Adrenal gland (tissue), 12 donors: ENCODE data around the gene CTSW. TPM values are rescaled to one million over a fixed set of nuclear protein-coding genes. Genes with fewer than 3 reads are reported as not detected.
A peak's percentile ranks its signal among the peaks of the same experiment; 100 is the strongest.

Source experiments
- DNase-seq, 7 donors: peaks; one replicate each; pipeline ENCODE4 v3.0.0-alpha.2; 2019 to 2020
- H3K27ac ChIP-seq, 5 donors: fragments of 200-600 bp; sonication (generic) in 4 of 5; 1 replicate in 3 of 5; 2 replicates in 2 of 5; pipeline versions ENCODE4 v1.5.1 to v1.8.0; 2016 to 2020; ENCODE audit warnings: mild to moderate bottlenecking in 1 of 5
- H3K27me3 ChIP-seq: fragments of 200-600 bp; 2 replicates; pipeline ENCODE4 v1.8.0; 2021
- H3K36me3 ChIP-seq, 2 donors: fragments of 200-600 bp; replicated peaks in 1 of 2; 1 replicate in 1 of 2; 2 replicates in 1 of 2; pipeline versions ENCODE4 v1.5.1 to v1.8.0; 2018 to 2022
- H3K4me1 ChIP-seq, 2 donors: fragments of 200-600 bp; replicated peaks in 1 of 2; 1 replicate in 1 of 2; 2 replicates in 1 of 2; pipeline versions ENCODE4 v1.5.1 to v1.8.0; 2018 to 2021
- H3K4me3 ChIP-seq, 4 donors: fragments of 200-600 bp; sonication (generic) in 3 of 4; one replicate each; pipeline ENCODE4 v1.5.1; 2016 to 2018
- H3K9me3 ChIP-seq, 3 donors: fragments of 200-600 bp; sonication (generic) in 1 of 3; replicated peaks in 1 of 3; 1 replicate in 2 of 3; 2 replicates in 1 of 3; pipeline versions ENCODE4 v1.5.1 to v1.8.0; 2016 to 2021
- POLR2A ChIP-seq, 2 donors: fragments of 450-650 bp; IDR thresholded peaks; one replicate each; pipeline ENCODE4 v1.6.1; 2017; ENCODE audit warnings: antibody characterized with exemption in 2 of 2, mild to moderate bottlenecking in 2 of 2, moderate library complexity in 1 of 2
- WGBS, 4 donors: extraction: QIAGEN DNeasy Blood & Tissue Kit in 2 of 4; methylation state at CpG; one replicate each; pipeline versions ENCODE4 v1.1.5 to v1.1.7; 2013 to 2017; 5-methylcytosine and 5-hydroxymethylcytosine counted together
- intact Hi-C, 2 donors: fragments of 100-400 bp; cut with DNase I; formaldehyde crosslinking; loops; one replicate each; pipeline versions ENCODE4 v1.14.1 to v1.15.0; 2022 to 2023
- polyA plus RNA-seq, 3 donors: library from polyadenylated mRNA; stranded (reverse); fragments of 200-250 nt in 2 of 3; fragments of 350-450 nt in 1 of 3; fragmentation: Illumina TruSeq in 1 of 3; extraction: RNeasy Lipid Tissue Mini Kit (QIAGEN cat#74804) in 1 of 3; gene quantifications; one replicate each; pipeline ENCODE4 v1.2.3, GENCODE V29; 2013 to 2014
- total RNA-seq, 9 donors: library from RNA; depleted of rRNA in 4 of 9; stranded (reverse); fragments of >200 nt in 4 of 9; fragments of 120-200 nt in 1 of 9; fragmentation: NEBNext Ultra II Directional in 1 of 9; extraction: Animal tissue kit (Norgen Biotek cat#: 25700) in 1 of 9; gene quantifications; one replicate each; pipeline versions ENCODE4 v1.1.0 to v1.2.4, GENCODE V29; 2013 to 2023
- TF ChIP-seq, protein P1 (sequence below), 6 experiments: fragments of 450-650 bp in 4 of 6; fragments of 200-600 bp in 2 of 6; sonication (generic) in 1 of 6; IDR thresholded peaks; 1 replicate in 5 of 6; 2 replicates in 1 of 6; pipeline versions ENCODE4 v1.5.1 to v1.8.0; 2016 to 2021; ENCODE audit warnings: antibody characterized with exemption in 6 of 6, mild to moderate bottlenecking in 2 of 6, moderate library complexity in 1 of 6
- donor health status: healthy with polysubstance abuse.
- donor health status: Bipolar disorder and iron deficiency.
- donor health status: DM: yes; HTN: yes; CAD: no.
- donor health status: DM: no; HTN: no; CAD: no.
- donor health status: DM: no; HTN: no; CAD: no.
- donor health status: DM: yes; HTN: yes; CAD: no.

Gene CTSW
- total and polyA plus RNA-seq, 12 donors: 0.28 to 4.8 (median 0.96) TPM; not detected in 2

DNA sequence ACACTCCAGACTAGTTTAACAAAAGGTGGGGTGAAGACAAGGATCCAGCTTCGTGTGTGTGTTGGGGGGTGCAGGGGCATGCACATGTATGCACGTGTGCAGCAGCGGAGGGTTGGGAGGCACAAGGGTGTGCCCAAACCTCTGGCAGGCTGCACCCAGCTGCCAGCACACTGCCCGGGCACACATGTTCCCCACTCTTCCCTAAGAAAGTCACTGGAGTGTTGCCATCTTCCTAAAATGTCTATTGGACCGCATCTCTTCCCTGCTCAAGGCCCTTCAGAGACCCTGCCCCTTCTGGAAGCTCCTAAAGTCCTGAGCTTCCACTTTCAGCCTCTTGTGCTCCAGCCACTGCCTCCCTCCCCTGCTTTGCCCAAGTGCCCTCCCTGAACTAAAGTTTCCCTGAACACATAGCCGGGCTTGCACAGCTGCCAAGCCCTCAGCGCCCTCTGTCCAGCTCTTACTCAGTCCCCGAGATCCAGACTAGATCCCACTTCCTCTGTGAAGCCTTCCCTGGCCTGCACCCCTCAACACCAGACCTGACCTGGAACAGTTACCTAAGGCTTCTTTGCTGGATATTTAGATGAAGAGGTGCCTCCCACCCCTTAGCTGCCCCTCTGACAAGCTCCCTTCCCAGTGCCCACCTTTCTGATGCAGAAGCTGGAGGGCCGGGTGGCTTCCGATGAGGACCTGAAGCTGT, 27.7 kb upstream of the CTSW start:
- peaks cover 5 to 13% of the 10 kb centered on the region in 2 donors for H3K4me1 ChIP-seq
- H3K36me3 ChIP-seq: peaks cover 0 to 46% of the 10 kb centered on the region in 2 donors
- H3K27ac ChIP-seq: no peak overlapping the region
- no peak for DNase-seq
- no peaks in the 10 kb centered on the region for H3K27me3 ChIP-seq
- intact Hi-C loops: no loop called here
- WGBS, 4 donors: 86 to 92% (median 89%) methylated on average over 7 to 10 of the region's 10 CpGs
- no peaks in the 10 kb centered on the region for H3K9me3 ChIP-seq
- TF ChIP-seq POLR2A (IDR thresholded peaks at IDR 0.05): no peak
- TF ChIP-seq, protein P1, sequence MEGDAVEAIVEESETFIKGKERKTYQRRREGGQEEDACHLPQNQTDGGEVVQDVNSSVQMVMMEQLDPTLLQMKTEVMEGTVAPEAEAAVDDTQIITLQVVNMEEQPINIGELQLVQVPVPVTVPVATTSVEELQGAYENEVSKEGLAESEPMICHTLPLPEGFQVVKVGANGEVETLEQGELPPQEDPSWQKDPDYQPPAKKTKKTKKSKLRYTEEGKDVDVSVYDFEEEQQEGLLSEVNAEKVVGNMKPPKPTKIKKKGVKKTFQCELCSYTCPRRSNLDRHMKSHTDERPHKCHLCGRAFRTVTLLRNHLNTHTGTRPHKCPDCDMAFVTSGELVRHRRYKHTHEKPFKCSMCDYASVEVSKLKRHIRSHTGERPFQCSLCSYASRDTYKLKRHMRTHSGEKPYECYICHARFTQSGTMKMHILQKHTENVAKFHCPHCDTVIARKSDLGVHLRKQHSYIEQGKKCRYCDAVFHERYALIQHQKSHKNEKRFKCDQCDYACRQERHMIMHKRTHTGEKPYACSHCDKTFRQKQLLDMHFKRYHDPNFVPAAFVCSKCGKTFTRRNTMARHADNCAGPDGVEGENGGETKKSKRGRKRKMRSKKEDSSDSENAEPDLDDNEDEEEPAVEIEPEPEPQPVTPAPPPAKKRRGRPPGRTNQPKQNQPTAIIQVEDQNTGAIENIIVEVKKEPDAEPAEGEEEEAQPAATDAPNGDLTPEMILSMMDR (IDR thresholded peaks at IDR 0.05): no peak
- H3K4me3 ChIP-seq: no peak overlapping the region

DNA sequence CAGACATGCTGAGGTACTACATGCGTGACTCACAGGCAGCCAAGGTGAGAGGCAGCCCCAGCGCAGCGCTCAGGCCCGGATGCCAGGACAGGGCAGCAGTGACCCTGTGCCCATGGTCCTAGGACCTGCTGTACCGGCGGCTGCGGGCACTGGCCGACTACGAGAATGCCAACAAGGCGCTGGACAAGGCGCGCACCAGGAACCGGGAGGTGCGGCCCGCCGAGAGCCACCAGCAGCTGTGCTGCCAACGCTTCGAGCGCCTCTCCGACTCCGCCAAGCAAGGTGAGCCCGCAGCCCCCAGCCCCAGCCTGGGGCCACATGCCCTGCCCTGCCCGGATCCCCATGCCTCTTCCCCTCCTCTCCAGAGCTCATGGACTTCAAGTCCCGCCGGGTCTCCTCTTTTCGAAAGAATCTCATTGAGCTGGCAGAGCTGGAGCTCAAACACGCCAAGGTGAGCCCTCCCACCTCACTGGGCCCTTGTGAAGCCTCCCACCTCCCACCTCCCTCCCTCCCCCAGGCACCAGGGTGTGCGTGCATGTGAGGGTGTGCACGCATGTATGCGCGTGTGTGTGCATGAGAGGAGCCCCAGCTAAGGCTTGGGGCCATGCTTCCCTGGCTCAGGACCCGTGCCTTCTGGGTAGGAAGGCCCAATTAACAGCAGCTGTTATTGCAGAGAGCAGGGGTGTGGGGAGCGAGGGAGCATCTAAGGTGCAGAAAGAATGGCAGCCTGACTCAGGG, 27.0 kb upstream of the CTSW start:
- Histone ChIP-seq H3K27me3 (no peaks in the 10 kb centered on the region), H3K4me3 (no peak overlapping the region), H3K9me3 (no peaks in the 10 kb centered on the region), H3K36me3 (peaks cover 0 to 46% of the 10 kb centered on the region in 2 donors), H3K27ac (no peak overlapping the region), H3K4me1 (peaks cover 5 to 13% of the 10 kb centered on the region in 2 donors)
- TF ChIP-seq, protein P1 (IDR thresholded peaks at IDR 0.05): no peak
- TF ChIP-seq POLR2A (IDR thresholded peaks at IDR 0.05): no peak
- 93 to 94% (median 93%) methylated on average over 27 to 33 of the region's 33 CpGs for WGBS, 4 donors
- peak in 4 of 7 donors; percentile 22 to 28 (median 25) for DNase-seq
- intact Hi-C loops: no loop called here

DNA sequence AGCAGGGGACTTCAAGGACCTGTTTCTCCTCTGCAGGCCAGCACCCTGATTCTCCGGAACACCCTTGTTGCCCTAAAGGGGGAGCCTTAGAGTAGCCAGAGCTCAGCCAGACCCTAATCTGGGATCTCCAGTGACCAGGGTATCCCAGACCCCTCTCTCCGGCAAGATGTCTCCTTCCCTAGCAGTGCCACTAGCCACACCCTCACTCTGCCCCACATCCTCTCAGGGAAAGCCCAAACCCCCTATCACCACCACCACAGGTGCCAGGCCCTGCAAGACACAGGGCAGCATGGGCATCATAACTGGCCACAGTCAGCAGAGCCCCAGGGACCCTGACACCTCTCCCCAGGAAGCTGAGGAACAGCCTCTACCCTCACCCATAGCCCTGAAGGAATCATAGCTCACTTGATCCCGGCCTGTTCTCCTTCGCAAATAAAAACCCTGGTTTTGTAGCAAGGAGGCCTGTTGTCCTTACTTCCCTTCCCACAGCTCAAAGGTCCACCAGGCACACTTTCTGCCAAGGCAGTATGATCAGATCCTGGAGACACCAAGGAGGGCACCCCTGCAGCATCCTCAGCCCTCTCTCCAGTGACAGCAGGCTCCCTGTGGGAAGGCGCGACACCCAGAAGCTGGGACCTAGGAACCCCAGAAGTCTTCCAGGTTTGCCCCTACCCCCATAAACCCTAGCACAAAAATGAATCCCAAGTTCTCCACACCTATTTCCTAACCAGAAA, 26.2 kb upstream of the CTSW start:
- H3K36me3 ChIP-seq: peaks cover 0 to 46% of the 10 kb centered on the region in 2 donors

More for the DNA sequence above, 26.2 kb upstream of the CTSW start:
- TF ChIP-seq POLR2A (IDR thresholded peaks at IDR 0.05): no peak
- TF ChIP-seq, protein P1 (IDR thresholded peaks at IDR 0.05): no peak
- no peaks in the 10 kb centered on the region for H3K9me3 ChIP-seq
- no peak overlapping the region for H3K27ac ChIP-seq
- no peak overlapping the region for H3K4me3 ChIP-seq
- H3K27me3 ChIP-seq: no peaks in the 10 kb centered on the region
- peak in 3 of 7 donors; percentile 16 to 48 (median 20) for DNase-seq
- H3K4me1 ChIP-seq: peaks cover 5 to 14% of the 10 kb centered on the region in 2 donors
- WGBS, 4 donors: 80 to 94% (median 90%) methylated on average over 3 to 6 of the region's 6 CpGs
- intact Hi-C loops: no loop called here
